Upper lobe of right lung (tissue), 1 donor: ENCODE data around the gene ZNF362. TPM values are rescaled to one million over a fixed set of nuclear protein-coding genes. Genes with fewer than 3 reads are reported as not detected.
"Not testable (repeated sequence)": the region's sequence is repeated elsewhere in the genome, so short reads cannot be mapped to it uniquely, and the experiment has no call there.

Experiments used
- ATAC-seq: fragments of 200-7000 bp; cut with Tn5 transposase; one replicate; pipeline ENCODE4 v1.9.1; 2020; ENCODE audit warnings: mild to moderate bottlenecking, moderate library complexity
- DNase-seq: peaks from one replicate; pipeline ENCODE4 v3.0.0-alpha.2; 2020
- H3K27ac ChIP-seq: fragments of 200-600 bp; one replicate; pipeline ENCODE4 v1.8.0; 2022
- H3K27me3 ChIP-seq: fragments of 200-600 bp; one replicate; pipeline ENCODE4 v1.8.0; 2022; ENCODE audit warnings: mild to moderate bottlenecking
- H3K36me3 ChIP-seq: fragments of 200-600 bp; one replicate; pipeline ENCODE4 v1.8.0; 2022
- H3K4me1 ChIP-seq: fragments of 200-600 bp; one replicate; pipeline ENCODE4 v1.8.0; 2022
- H3K4me3 ChIP-seq: fragments of 200-600 bp; one replicate; pipeline ENCODE4 v1.8.0; 2022; ENCODE audit warnings: mild to moderate bottlenecking
- H3K9me3 ChIP-seq: fragments of 200-600 bp; one replicate; pipeline ENCODE4 v1.8.0; 2022
- intact Hi-C: fragments of 100-400 bp; cut with DNase I; formaldehyde crosslinking; loops from one replicate; pipeline ENCODE4 v1.11.0; 2022
- total RNA-seq: library from RNA; stranded (reverse); fragmentation: NEBNext Ultra II Directional; extraction: Animal tissue kit (Norgen Biotek cat#: 25700); gene quantifications from one replicate; pipeline ENCODE4 v1.2.1, GENCODE V29; 2021
- TF ChIP-seq, protein P1 (sequence below): fragments of 200-600 bp; IDR thresholded peaks from one replicate; pipeline ENCODE4 v1.8.0; 2022; ENCODE audit warnings: antibody characterized with exemption
- donor health status: DM: no; HTN: yes; CAD: no; lungs with severe emphysema.

The ZNF362 gene
- total RNA-seq, 1 donor from 2014 or later = 31.8 TPM

- Histone ChIP-seq H3K4me1 (peaks cover 12% of the 10 kb centered on the region), H3K36me3 (no peaks in the 10 kb centered on the region), H3K9me3 (no peaks in the 10 kb centered on the region), H3K27me3 (peaks cover 8% of the 10 kb centered on the region), H3K27ac (no peak overlapping the region), H3K4me3 (peak overlapping the region; percentile 31)
- ATAC-seq (peak; percentile 72), DNase-seq (peak; percentile 79)
- TF ChIP-seq, protein P1, sequence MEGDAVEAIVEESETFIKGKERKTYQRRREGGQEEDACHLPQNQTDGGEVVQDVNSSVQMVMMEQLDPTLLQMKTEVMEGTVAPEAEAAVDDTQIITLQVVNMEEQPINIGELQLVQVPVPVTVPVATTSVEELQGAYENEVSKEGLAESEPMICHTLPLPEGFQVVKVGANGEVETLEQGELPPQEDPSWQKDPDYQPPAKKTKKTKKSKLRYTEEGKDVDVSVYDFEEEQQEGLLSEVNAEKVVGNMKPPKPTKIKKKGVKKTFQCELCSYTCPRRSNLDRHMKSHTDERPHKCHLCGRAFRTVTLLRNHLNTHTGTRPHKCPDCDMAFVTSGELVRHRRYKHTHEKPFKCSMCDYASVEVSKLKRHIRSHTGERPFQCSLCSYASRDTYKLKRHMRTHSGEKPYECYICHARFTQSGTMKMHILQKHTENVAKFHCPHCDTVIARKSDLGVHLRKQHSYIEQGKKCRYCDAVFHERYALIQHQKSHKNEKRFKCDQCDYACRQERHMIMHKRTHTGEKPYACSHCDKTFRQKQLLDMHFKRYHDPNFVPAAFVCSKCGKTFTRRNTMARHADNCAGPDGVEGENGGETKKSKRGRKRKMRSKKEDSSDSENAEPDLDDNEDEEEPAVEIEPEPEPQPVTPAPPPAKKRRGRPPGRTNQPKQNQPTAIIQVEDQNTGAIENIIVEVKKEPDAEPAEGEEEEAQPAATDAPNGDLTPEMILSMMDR = no peak
- intact Hi-C loops = no loop called here
These were observed 50.6 kb downstream of the ZNF362 start for GRCh38 chr1:33306653-33307493.

DNA sequence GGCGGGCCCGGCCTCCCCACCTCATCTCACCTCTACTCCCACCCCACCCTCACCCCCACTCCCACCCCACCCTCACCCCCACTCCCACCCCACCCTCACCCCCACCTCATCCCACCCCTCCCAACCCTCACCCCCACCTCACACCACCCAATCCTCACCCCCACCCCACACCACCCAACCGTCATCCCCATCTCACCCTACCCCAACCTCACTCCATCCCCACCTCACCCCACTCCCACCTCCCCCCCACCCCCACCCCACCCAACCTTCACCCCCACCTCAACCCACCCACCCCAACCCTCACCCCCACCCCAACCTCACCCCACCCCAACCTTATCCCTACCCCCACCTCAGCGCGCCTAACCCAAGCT is 51.2 kb downstream of the ZNF362 start:
- intact Hi-C loops = no loop called here

DNA sequence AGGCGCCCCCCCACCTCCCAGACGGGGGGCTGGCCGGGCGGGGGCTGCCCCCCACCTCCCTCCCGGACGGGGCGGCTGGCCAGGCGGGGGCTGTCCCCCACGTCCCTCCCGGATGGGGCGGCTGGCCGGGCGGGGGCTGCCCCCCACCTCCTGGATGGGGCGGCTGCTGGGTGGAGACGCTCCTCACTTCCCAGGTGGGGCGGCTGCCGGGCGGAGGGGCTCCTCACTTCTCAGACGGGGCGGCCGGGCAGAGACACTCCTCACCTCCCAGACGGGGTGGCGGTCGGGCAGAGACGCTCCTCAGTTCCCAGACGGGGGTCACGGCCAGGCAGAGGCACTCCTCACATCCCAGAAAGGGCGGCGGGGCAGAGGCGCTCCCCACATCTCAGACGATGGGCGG is 53.1 kb downstream of the ZNF362 start:
- H3K27me3 ChIP-seq, H3K4me3 ChIP-seq, H3K9me3 ChIP-seq, H3K4me1 ChIP-seq, H3K27ac ChIP-seq, H3K36me3 ChIP-seq, intact Hi-C loops, ATAC-seq: not testable (repeated sequence)
- DNase-seq = peak; percentile 48

More for the DNA sequence above, 51.2 kb downstream of the ZNF362 start:
- ATAC-seq (no peak), DNase-seq (no peak)
- TF ChIP-seq, protein P1 = no peak
- Histone ChIP-seq H3K4me3 (no peak overlapping the region), H3K36me3 (no peaks in the 10 kb centered on the region), H3K27me3 (peaks cover 8% of the 10 kb centered on the region), H3K27ac (no peak overlapping the region), H3K9me3 (no peaks in the 10 kb centered on the region), H3K4me1 (peaks cover 10% of the 10 kb centered on the region)

GRCh38 chr1:33310702-33311101 is 54.4 kb downstream of the ZNF362 start:
- Histone ChIP-seq H3K27ac (no peak overlapping the region), H3K27me3 (peaks cover 8% of the 10 kb centered on the region), H3K9me3 (no peaks in the 10 kb centered on the region), H3K4me1 (peaks cover 10% of the 10 kb centered on the region), H3K4me3 (no peak overlapping the region), H3K36me3 (no peaks in the 10 kb centered on the region)
- TF ChIP-seq, protein P1 = no peak
- DNase-seq (peak; percentile 26), ATAC-seq (no peak)
- intact Hi-C loops = no loop called here

GRCh38 chr1:33311706-33312412 is 55.6 kb downstream of the ZNF362 start:
- H3K27ac ChIP-seq = no peak overlapping the region
- peak; percentile 32 for DNase-seq
- no peak for ATAC-seq
- no peaks in the 10 kb centered on the region for H3K36me3 ChIP-seq
- no peaks in the 10 kb centered on the region for H3K9me3 ChIP-seq
- TF ChIP-seq, protein P1 = no peak
- intact Hi-C loops = no loop called here
- H3K4me1 ChIP-seq = peaks cover 3% of the 10 kb centered on the region
- H3K27me3 ChIP-seq = peaks cover 3% of the 10 kb centered on the region
- no peak overlapping the region for H3K4me3 ChIP-seq

GRCh38 chr1:33312413-33312749 is 56.1 kb downstream of the ZNF362 start:
- Histone ChIP-seq H3K27me3 (no peaks in the 10 kb centered on the region), H3K9me3 (no peaks in the 10 kb centered on the region), H3K4me1 (no peaks in the 10 kb centered on the region), H3K36me3 (no peaks in the 10 kb centered on the region), H3K27ac (no peak overlapping the region), H3K4me3 (no peak overlapping the region)
- intact Hi-C loops = no loop called here
- DNase-seq (peak; percentile 50), ATAC-seq (peak; percentile 37)
- TF ChIP-seq, protein P1 = no peak
